ENCODE measurements around the gene TMUB1. TPM values are rescaled to one million over a fixed set of nuclear protein-coding genes. Genes with fewer than 3 reads are reported as not detected.

Gene TMUB1
- polyA plus RNA-seq, 12 donors, result 21.5 to 49.2 (median 26.8) TPM; not detected in 1

DNA sequence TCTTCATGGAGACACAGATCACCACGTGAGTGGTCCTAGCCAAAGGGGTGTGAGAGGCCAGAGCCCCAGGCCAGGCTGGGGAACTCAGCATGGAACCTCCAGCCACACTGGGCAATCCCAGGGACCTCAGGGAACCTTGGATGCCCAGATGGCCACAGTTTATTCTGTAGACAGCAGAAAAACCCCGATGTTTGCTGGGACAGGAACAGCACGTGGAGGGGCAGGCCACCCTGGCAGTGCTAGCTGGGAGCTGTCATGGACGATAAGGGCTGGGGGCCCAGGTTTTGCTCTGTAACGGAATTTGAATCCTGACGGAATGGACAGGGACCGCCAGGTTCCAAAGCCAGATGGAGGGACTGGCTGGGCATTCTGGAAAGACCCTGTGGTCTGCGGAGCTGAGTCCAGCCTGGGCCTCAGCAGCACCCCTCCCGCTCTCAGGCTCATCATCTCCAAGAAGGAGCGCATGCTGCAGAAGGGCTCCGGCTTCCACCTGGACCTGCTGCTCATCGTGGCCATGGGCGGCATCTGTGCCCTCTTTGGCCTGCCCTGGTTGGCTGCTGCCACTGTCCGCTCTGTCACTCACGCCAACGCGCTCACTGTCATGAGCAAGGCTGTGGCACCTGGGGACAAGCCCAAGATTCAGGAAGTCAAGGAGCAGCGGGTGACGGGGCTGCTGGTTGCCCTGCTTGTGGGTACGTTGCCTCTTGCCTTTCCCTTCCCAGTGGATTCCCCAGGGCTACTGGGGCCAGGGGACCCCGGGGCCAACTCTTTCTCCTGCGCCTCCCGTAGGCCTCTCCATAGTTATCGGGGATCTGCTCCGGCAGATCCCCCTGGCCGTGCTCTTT lies 8.3 kb downstream of the TMUB1 start:
- no peak for DNase-seq

DNA sequence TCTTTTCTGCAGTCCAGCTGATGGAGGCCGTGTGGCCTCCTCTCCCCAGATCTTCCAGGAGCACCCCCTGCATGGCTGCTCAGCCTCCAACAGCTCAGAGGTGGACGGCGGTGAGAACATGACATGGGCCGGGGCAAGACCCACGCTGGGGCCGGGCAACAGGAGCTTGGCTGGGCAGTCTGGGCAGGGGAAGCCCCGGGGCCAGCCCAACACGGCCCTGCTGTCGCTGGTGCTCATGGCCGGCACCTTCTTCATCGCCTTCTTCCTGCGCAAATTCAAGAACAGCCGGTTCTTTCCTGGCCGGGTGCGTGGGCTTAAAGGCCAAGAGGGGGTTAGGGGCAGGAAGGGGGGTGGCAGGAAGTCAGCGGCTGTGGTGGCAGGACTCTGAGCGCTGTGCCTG lies 9.3 kb downstream of the TMUB1 start:
- no peak for DNase-seq

- DNase-seq, result no peak
Measured at GRCh38 chr7:151071032-151071866, 12.0 kb downstream of the TMUB1 start.

- no peak for DNase-seq
Measured at GRCh38 chr7:151070574-151070960, 12.7 kb downstream of the TMUB1 start.

GRCh38 chr7:151069841-151070573 lies 13.3 kb downstream of the TMUB1 start:
- no peak for DNase-seq

GRCh38 chr7:151068069-151068773 lies 15.1 kb downstream of the TMUB1 start:
- no peak for DNase-seq

DNA sequence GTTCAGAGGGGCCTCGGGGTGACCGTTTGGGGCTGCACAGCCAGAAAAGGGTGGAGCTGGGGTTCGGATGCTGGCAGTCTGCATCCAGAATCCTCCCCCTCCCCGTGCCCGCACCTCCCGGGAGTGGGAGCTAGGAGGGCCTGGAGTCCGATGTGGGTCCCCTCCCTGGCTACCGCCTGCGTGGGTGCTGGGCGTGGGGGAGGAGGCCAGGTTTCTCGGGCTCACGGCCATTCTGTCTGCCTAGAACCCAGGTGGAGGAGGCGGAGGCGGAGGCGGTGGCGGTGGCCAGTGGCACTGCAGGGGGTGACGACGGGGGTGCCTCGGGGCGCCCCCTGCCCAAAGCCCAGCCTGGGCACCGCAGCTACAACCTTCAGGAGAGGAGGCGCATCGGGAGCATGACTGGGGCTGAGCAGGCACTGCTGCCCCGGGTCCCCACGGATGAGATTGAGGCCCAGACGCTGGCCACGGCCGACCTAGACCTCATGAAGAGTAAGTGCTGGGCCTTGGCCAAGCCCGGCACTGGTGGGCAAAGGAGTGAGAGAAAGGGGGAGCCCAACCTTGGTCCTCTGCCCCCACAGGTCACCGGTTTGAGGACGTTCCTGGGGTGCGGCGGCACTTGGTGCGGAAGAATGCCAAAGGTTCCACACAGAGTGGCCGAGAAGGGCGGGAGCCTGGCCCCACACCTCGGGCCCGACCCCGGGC lies 16.9 kb downstream of the TMUB1 start:
- no peak for DNase-seq

- no peak for DNase-seq
Measured at GRCh38 chr7:151065516-151065915, 17.8 kb downstream of the TMUB1 start.

GRCh38 chr7:151064993-151065392 lies 18.3 kb downstream of the TMUB1 start:
- no peak for DNase-seq

DNA sequence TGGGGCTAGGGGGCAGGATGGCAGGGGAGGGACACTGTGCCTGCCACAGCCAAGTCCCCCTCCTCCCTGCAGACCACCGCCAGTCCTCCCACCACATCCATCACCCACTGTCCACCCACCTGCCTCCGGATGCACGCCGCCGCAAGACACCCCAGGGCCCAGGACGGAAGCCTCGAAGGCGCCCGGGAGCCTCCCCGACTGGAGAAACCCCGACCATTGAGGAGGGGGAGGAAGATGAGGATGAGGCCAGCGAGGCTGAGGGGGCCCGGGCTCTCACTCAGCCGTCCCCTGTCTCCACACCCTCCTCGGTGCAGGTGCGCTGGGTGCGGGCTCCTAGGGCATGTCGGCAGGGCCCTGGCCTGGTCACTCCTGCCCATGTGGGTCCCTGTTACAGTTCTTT lies 18.8 kb downstream of the TMUB1 start:
- DNase-seq, result no peak

DNA sequence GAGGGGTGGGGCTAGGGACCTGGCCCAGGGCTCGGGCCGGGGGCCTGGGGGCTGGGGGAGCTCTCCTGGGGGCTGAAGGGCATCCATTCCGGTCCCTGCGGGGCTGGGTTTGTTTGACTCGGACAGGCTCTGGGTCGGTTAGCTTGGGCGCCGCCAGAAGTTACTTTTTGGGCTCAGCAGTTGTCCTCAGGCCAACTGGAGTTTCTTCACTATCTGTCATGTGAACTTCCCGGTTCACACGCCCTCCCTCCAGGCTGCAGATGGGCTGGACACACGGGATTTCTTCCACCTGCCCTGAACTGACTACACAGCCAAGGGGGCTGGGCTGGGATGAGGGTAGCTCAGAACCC lies 20.1 kb downstream of the TMUB1 start:
- no peak for DNase-seq

DNA sequence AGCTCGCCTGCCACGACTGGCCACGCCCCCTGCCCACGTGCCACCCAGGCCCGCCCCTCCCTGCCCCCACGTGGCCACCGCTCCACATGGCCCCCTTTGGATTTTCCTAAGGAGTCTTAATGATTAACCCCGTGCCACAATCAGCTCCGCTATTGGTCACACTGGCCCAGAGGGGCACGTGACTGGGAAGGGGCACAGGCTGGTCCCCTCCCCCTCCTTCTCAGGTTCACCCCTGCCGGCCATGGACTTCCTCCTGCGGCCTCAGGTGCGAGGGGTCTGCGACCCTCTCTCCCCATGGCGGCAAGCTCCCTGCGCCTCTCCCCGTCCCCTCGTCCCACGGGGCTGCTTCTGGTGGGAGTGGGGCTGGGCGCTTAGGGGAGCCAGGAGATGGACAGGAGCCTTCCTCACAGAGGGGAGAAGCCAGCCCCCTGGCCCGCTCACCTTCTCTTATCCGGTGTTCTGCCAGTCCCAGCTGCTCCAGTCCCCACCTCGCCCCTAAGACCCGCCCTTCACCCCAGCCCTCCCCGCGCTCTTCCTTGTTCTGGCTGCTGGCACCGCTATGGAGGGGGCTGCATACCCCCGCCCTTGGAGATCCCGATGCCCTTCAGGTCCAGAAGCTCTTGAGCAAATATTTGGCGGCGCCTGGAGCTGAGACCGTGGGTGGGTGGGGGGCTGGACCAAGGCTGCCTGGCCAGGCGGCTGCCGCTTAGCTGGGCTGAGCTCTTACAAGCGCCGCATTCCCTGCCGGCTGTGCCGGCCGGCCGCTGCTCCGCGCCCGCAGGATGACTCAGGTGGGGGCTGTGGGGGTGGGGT lies 20.7 kb downstream of the TMUB1 start:
- no peak for DNase-seq

GRCh38 chr7:151062111-151062398 lies 21.2 kb downstream of the TMUB1 start:
- DNase-seq, result no peak

- no peak for DNase-seq
Measured at GRCh38 chr7:151061213-151062110, 21.8 kb downstream of the TMUB1 start.

- DNase-seq, result no peak
Measured at GRCh38 chr7:151060416-151061212, 22.7 kb downstream of the TMUB1 start.

GRCh38 chr7:151060113-151060415 lies 23.2 kb downstream of the TMUB1 start:
- no peak for DNase-seq

GRCh38 chr7:151059367-151060112 lies 23.8 kb downstream of the TMUB1 start, which contains the start of gene SLC4A2:
TSS of gene SLC4A2 (plus strand) at chr7:151059589. CDS start at chr7:151061988, 2,399 bp downstream.
- DNase-seq, result peak; percentile 77
